ENCODE results near the gene GRAMD1C.

- TF ChIP-seq POLR2A (IDR thresholded peaks at IDR 0.05): no peak
- TF ChIP-seq CTCF (IDR thresholded peaks at IDR 0.05): no peak
Observed at GRCh38 chr3:113839551-113839950, 963 bp downstream of the GRAMD1C start.
